SK-N-SH treated with all-trans-retinoic acid at 6 μM for 48 hours (cell line): ENCODE results near the gene CRIP2.

ENCODE experiments used
- ARNTL ChIP-seq: fragments of 450-650 bp; formaldehyde crosslinking; IDR thresholded peaks from 2 replicates; pipeline ENCODE4 v1.5.0; 2020; ENCODE audit warnings: low read depth, mild to moderate bottlenecking, moderate library complexity, borderline replicate concordance
- BACH2 ChIP-seq: fragments of 250-450 bp; sonication (Bioruptor Pico); IDR thresholded peaks from 2 replicates; pipeline ENCODE4 v1.9.0; 2021; ENCODE audit warnings: mild to moderate bottlenecking, borderline replicate concordance
- CREB5 ChIP-seq: fragments of 250-450 bp; sonication (Bioruptor Pico); IDR thresholded peaks from 2 replicates; pipeline ENCODE4 v1.5.1; 2020; ENCODE audit warnings: low read depth, mild to moderate bottlenecking, moderate library complexity
- CSDC2 ChIP-seq: fragments of 250-450 bp; sonication (Bioruptor Pico); IDR thresholded peaks from 2 replicates; pipeline ENCODE4 v1.5.0; 2020; ENCODE audit warnings: mild to moderate bottlenecking, moderate library complexity
- ESRRG ChIP-seq: fragments of 250-450 bp; sonication (Bioruptor Pico); IDR thresholded peaks from 2 replicates; pipeline ENCODE4 v1.6.1; 2021; ENCODE audit warnings: mild to moderate bottlenecking
- GLIS3 ChIP-seq: fragments of 250-450 bp; sonication (Bioruptor Pico); IDR thresholded peaks from 2 replicates; pipeline ENCODE4 v1.5.0; 2020; ENCODE audit warnings: mild to moderate bottlenecking, moderate library complexity
- ISL1 ChIP-seq: fragments of 250-450 bp; sonication (Bioruptor Pico); IDR thresholded peaks from 2 replicates; pipeline ENCODE4 v2.1.2; 2022; ENCODE audit warnings: mild to moderate bottlenecking, moderate library complexity
- PATZ1 ChIP-seq: fragments of 250-450 bp; sonication (Bioruptor Pico); IDR thresholded peaks from 2 replicates; pipeline ENCODE4 v1.8.0; 2020; ENCODE audit warnings: mild to moderate bottlenecking, moderate library complexity, borderline replicate concordance
- POU6F1 ChIP-seq: fragments of 250-450 bp; sonication (Bioruptor Pico); IDR thresholded peaks from 2 replicates; pipeline ENCODE4 v1.8.0; 2021; ENCODE audit warnings: low read depth, mild to moderate bottlenecking, moderate library complexity, borderline replicate concordance
- TOX ChIP-seq: fragments of 250-450 bp; sonication (Bioruptor Pico); IDR thresholded peaks from 2 replicates; pipeline ENCODE4 v1.8.0; 2021; ENCODE audit warnings: mild to moderate bottlenecking, moderate library complexity, borderline replicate concordance
- ZC3H10 ChIP-seq: fragments of 250-450 bp; sonication (Bioruptor Pico); IDR thresholded peaks from 2 replicates; pipeline ENCODE4 v1.5.1; 2021; ENCODE audit warnings: mild to moderate bottlenecking, moderate library complexity
- ZNF565 ChIP-seq: fragments of 450-650 bp; formaldehyde crosslinking; conservative IDR thresholded peaks from 2 replicates; pipeline ENCODE4 v1.5.0; 2020; ENCODE audit warnings: low read depth, mild to moderate bottlenecking, moderate library complexity
- ZNF8 ChIP-seq: fragments of 450-650 bp; formaldehyde crosslinking; IDR thresholded peaks from 2 replicates; pipeline ENCODE4 v1.5.0; 2020; ENCODE audit warnings: mild to moderate bottlenecking, moderate library complexity
- TF ChIP-seq, protein P1 (sequence below): fragments of 250-450 bp; sonication (Bioruptor Pico); IDR thresholded peaks from 2 replicates; pipeline ENCODE4 v1.5.0; 2020; ENCODE audit warnings: mild to moderate bottlenecking, moderate library complexity

- no peak for TF ChIP-seq POU6F1 (CRISPR knock-in tag)
- no peak for TF ChIP-seq ESRRG (CRISPR knock-in tag)
- TF ChIP-seq ZNF565 (CRISPR knock-in tag): no peak
- TF ChIP-seq CREB5 (CRISPR knock-in tag): no peak
- no peak for TF ChIP-seq ZNF8 (CRISPR knock-in tag)
- TF ChIP-seq, protein P1, sequence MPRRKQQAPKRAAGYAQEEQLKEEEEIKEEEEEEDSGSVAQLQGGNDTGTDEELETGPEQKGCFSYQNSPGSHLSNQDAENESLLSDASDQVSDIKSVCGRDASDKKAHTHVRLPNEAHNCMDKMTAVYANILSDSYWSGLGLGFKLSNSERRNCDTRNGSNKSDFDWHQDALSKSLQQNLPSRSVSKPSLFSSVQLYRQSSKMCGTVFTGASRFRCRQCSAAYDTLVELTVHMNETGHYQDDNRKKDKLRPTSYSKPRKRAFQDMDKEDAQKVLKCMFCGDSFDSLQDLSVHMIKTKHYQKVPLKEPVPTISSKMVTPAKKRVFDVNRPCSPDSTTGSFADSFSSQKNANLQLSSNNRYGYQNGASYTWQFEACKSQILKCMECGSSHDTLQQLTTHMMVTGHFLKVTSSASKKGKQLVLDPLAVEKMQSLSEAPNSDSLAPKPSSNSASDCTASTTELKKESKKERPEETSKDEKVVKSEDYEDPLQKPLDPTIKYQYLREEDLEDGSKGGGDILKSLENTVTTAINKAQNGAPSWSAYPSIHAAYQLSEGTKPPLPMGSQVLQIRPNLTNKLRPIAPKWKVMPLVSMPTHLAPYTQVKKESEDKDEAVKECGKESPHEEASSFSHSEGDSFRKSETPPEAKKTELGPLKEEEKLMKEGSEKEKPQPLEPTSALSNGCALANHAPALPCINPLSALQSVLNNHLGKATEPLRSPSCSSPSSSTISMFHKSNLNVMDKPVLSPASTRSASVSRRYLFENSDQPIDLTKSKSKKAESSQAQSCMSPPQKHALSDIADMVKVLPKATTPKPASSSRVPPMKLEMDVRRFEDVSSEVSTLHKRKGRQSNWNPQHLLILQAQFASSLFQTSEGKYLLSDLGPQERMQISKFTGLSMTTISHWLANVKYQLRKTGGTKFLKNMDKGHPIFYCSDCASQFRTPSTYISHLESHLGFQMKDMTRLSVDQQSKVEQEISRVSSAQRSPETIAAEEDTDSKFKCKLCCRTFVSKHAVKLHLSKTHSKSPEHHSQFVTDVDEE (CRISPR knock-in tag): no peak
- no peak for TF ChIP-seq PATZ1 (CRISPR knock-in tag)
- TF ChIP-seq CSDC2 (CRISPR knock-in tag): no peak
- TF ChIP-seq ZC3H10 (CRISPR knock-in tag): no peak
- no peak for TF ChIP-seq ARNTL
- no peak for TF ChIP-seq ISL1
- TF ChIP-seq TOX (CRISPR knock-in tag): no peak
- TF ChIP-seq BACH2: no peak
- TF ChIP-seq GLIS3 (CRISPR knock-in tag): no peak
These were observed 2.1 kb upstream of the CRIP2 start for GRCh38 chr14:105472486-105472991.
